HepG2 (cell line): Measurements from ENCODE around the gene C14orf93. TPM values are rescaled to one million over a fixed set of nuclear protein-coding genes. Genes with fewer than 3 reads are reported as not detected.

Experiments used
- AGO1 ChIP-seq: fragments of 200-400 bp; formaldehyde crosslinking; IDR thresholded peaks from 2 replicates; pipeline ENCODE4 v1.6.1; 2017; ENCODE audit warnings: mild to moderate bottlenecking, low read depth, low read length, moderate library complexity; ENCODE audit not compliant: poor library complexity, severe bottlenecking
- ARHGAP35 ChIP-seq: sonication (generic); formaldehyde crosslinking; IDR thresholded peaks from 2 replicates; pipeline ENCODE4 v1.9.0; 2022; ENCODE audit warnings: mild to moderate bottlenecking, inconsistent platforms, moderate library complexity, missing genetic modification reagents, borderline replicate concordance
- CCDC6 ChIP-seq: sonication (generic); formaldehyde crosslinking; IDR thresholded peaks from 2 replicates; pipeline ENCODE4 v1.8.1; 2022; ENCODE audit warnings: mild to moderate bottlenecking, missing genetic modification reagents, moderate library complexity
- DPF2 ChIP-seq: sonication (generic); formaldehyde crosslinking; IDR thresholded peaks from 2 replicates; pipeline ENCODE4 v1.4.0; 2020; ENCODE audit warnings: mild to moderate bottlenecking, low read depth, missing genetic modification reagents, borderline replicate concordance
- GLI4 ChIP-seq: sonication (generic); formaldehyde crosslinking; IDR thresholded peaks from 2 replicates; pipeline ENCODE4 v1.5.1; 2020; ENCODE audit warnings: missing genetic modification reagents, mild to moderate bottlenecking, moderate library complexity, borderline replicate concordance
- GZF1 ChIP-seq: sonication (generic); formaldehyde crosslinking; IDR thresholded peaks from 2 replicates; pipeline ENCODE4 v1.5.1; 2020; ENCODE audit warnings: mild to moderate bottlenecking, missing genetic modification reagents
- HDAC2 ChIP-seq: sonication (generic); formaldehyde crosslinking; IDR thresholded peaks from 2 replicates; pipeline ENCODE4 v1.4.0; 2020; ENCODE audit warnings: missing genetic modification reagents
- IKZF1 ChIP-seq: fragments of 450-650 bp; IDR thresholded peaks from 2 replicates; pipeline ENCODE4 v1.7.1; 2016
- POLR2G ChIP-seq: fragments of 200-400 bp; formaldehyde crosslinking; IDR thresholded peaks from 2 replicates; pipeline ENCODE4 v1.6.1; 2018; ENCODE audit warnings: mild to moderate bottlenecking, low read depth, low read length, moderate library complexity
- SKI ChIP-seq: fragments of 450-650 bp; IDR thresholded peaks from one replicate; pipeline ENCODE4 v1.6.1; 2018; ENCODE audit warnings: mild to moderate bottlenecking; ENCODE audit not compliant: partially characterized antibody
- ZC3H13 ChIP-seq: sonication (generic); formaldehyde crosslinking; IDR thresholded peaks from 2 replicates; pipeline ENCODE4 v1.8.1; 2023; ENCODE audit warnings: mild to moderate bottlenecking, missing genetic modification reagents, moderate library complexity
- ZIK1 ChIP-seq: sonication (generic); formaldehyde crosslinking; IDR thresholded peaks from 2 replicates; pipeline ENCODE4 v1.5.0; 2020; ENCODE audit warnings: mild to moderate bottlenecking, low read depth, missing genetic modification reagents, borderline replicate concordance
- ZKSCAN8 ChIP-seq: IDR thresholded peaks from 2 replicates; pipeline ENCODE4 v1.6.1; 2016; ENCODE audit warnings: borderline replicate concordance, missing genetic modification reagents, missing compliant biosample characterization
- ZNF510 ChIP-seq: sonication (generic); formaldehyde crosslinking; IDR thresholded peaks from 2 replicates; pipeline ENCODE4 v1.4.0; 2020; ENCODE audit warnings: low read depth, mild to moderate bottlenecking, missing genetic modification reagents
- ZNF589 ChIP-seq: sonication (generic); formaldehyde crosslinking; conservative IDR thresholded peaks from 2 replicates; pipeline ENCODE4 v1.8.0; 2022; ENCODE audit warnings: mild to moderate bottlenecking, moderate library complexity, missing genetic modification reagents
- polyA plus RNA-seq, 8 experiments: library from polyadenylated mRNA; depleted of rRNA in 3 of 8; stranded (reverse) in 7 of 8; unstranded in 1 of 8; fragments of >200 nt; fragmentation: Illumina TruSeq in 4 of 8; extraction: Trizol in 4 of 8; gene quantifications; 2 replicates each; pipeline versions ENCODE4 v1.2.1 to v1.2.3, GENCODE V29; 2011 to 2016; ENCODE audit warnings: low read depth in 4 of 8, missing spikeins in 1 of 8, mixed read lengths in 1 of 8; ENCODE audit not compliant: insufficient read depth in 1 of 8
- total RNA-seq, 5 experiments: library from RNA; depleted of rRNA; stranded (reverse); fragments of >200 nt; fragmentation: Illumina TruSeq; extraction: Trizol; gene quantifications; 2 replicates each; pipeline ENCODE4 v1.2.3, GENCODE V29; 2016; ENCODE audit warnings: low read depth in 1 of 5
- TF ChIP-seq, protein P1 (sequence below): sonication (generic); formaldehyde crosslinking; IDR thresholded peaks from 2 replicates; pipeline ENCODE4 v1.8.1; 2023; ENCODE audit warnings: missing genetic modification reagents, mild to moderate bottlenecking, borderline replicate concordance
- TF ChIP-seq, protein P2 (sequence below): sonication (generic); formaldehyde crosslinking; conservative IDR thresholded peaks from 2 replicates; pipeline ENCODE4 v1.4.0; 2020; ENCODE audit warnings: missing genetic modification reagents
- TF ChIP-seq, protein P3 (sequence below): sonication (generic); formaldehyde crosslinking; conservative IDR thresholded peaks from 2 replicates; pipeline ENCODE4 v1.5.0; 2020; ENCODE audit warnings: missing genetic modification reagents
- TF ChIP-seq, protein P4 (sequence below): sonication (generic); formaldehyde crosslinking; IDR thresholded peaks from 2 replicates; pipeline ENCODE4 v1.4.0; 2020; ENCODE audit warnings: missing genetic modification reagents
- TF ChIP-seq, protein P5 (sequence below): sonication (generic); formaldehyde crosslinking; IDR thresholded peaks from 2 replicates; pipeline ENCODE4 v1.5.0; 2020; ENCODE audit warnings: mild to moderate bottlenecking, missing genetic modification reagents, moderate library complexity

Gene C14orf93
- total and polyA plus RNA-seq, 2 of the 13 experiments (the other 11 are each of a cell fraction or from before 2014, with no cell fraction given) = 11.4 to 22.5 TPM

DNA sequence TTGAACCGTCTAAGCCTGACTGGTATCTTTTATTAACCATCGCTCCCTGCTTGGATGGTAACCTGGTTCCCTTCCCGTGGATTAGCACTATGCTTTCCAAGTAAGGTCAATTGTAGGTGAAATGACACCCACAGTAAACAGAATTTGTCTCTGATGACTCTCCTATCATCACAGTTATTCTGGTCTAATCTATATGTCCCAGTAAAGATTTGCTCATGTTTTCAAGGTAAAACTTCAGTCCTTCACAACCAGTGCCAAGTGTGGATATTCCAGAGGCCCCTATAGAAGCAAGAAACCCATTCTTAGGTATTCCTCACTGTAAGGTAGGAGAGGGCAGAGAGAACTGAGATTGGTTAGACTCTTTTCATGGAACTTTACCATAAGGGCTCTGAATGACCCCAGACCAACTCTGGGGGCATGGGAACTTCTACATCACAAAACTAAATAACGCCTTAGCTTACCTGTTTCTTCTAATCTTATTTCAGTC is 43.1 kb downstream of the C14orf93 start (continued):
- TF ChIP-seq GLI4 (CRISPR knock-in tag) (no peak), ZNF510 (no peak), ZKSCAN8 (CRISPR knock-in tag) (peak; percentile 1; the same call in 1 of the 2 replicates), SKI (no peak), HDAC2 (CRISPR knock-in tag) (no peak), ZIK1 (CRISPR knock-in tag) (no peak), ARHGAP35 (CRISPR knock-in tag) (no peak), IKZF1 (no peak), ZC3H13 (CRISPR knock-in tag) (no peak), POLR2G (peak; percentile 53), CCDC6 (CRISPR knock-in tag) (no peak), ZNF589 (CRISPR knock-in tag) (no peak), GZF1 (CRISPR knock-in tag) (no peak), DPF2 (CRISPR knock-in tag) (no peak), AGO1 (no peak)
- TF ChIP-seq, protein P1, sequence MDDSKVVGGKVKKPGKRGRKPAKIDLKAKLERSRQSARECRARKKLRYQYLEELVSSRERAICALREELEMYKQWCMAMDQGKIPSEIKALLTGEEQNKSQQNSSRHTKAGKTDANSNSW (CRISPR knock-in tag) = 0 out of 2 replicates have a peak, but pooled peaks have one; percentile 16
- TF ChIP-seq, protein P2, sequence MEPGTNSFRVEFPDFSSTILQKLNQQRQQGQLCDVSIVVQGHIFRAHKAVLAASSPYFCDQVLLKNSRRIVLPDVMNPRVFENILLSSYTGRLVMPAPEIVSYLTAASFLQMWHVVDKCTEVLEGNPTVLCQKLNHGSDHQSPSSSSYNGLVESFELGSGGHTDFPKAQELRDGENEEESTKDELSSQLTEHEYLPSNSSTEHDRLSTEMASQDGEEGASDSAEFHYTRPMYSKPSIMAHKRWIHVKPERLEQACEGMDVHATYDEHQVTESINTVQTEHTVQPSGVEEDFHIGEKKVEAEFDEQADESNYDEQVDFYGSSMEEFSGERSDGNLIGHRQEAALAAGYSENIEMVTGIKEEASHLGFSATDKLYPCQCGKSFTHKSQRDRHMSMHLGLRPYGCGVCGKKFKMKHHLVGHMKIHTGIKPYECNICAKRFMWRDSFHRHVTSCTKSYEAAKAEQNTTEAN (CRISPR knock-in tag) = no peak
- TF ChIP-seq, protein P3, sequence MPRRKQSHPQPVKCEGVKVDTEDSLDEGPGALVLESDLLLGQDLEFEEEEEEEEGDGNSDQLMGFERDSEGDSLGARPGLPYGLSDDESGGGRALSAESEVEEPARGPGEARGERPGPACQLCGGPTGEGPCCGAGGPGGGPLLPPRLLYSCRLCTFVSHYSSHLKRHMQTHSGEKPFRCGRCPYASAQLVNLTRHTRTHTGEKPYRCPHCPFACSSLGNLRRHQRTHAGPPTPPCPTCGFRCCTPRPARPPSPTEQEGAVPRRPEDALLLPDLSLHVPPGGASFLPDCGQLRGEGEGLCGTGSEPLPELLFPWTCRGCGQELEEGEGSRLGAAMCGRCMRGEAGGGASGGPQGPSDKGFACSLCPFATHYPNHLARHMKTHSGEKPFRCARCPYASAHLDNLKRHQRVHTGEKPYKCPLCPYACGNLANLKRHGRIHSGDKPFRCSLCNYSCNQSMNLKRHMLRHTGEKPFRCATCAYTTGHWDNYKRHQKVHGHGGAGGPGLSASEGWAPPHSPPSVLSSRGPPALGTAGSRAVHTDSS (CRISPR knock-in tag) = no peak
- TF ChIP-seq, protein P4, sequence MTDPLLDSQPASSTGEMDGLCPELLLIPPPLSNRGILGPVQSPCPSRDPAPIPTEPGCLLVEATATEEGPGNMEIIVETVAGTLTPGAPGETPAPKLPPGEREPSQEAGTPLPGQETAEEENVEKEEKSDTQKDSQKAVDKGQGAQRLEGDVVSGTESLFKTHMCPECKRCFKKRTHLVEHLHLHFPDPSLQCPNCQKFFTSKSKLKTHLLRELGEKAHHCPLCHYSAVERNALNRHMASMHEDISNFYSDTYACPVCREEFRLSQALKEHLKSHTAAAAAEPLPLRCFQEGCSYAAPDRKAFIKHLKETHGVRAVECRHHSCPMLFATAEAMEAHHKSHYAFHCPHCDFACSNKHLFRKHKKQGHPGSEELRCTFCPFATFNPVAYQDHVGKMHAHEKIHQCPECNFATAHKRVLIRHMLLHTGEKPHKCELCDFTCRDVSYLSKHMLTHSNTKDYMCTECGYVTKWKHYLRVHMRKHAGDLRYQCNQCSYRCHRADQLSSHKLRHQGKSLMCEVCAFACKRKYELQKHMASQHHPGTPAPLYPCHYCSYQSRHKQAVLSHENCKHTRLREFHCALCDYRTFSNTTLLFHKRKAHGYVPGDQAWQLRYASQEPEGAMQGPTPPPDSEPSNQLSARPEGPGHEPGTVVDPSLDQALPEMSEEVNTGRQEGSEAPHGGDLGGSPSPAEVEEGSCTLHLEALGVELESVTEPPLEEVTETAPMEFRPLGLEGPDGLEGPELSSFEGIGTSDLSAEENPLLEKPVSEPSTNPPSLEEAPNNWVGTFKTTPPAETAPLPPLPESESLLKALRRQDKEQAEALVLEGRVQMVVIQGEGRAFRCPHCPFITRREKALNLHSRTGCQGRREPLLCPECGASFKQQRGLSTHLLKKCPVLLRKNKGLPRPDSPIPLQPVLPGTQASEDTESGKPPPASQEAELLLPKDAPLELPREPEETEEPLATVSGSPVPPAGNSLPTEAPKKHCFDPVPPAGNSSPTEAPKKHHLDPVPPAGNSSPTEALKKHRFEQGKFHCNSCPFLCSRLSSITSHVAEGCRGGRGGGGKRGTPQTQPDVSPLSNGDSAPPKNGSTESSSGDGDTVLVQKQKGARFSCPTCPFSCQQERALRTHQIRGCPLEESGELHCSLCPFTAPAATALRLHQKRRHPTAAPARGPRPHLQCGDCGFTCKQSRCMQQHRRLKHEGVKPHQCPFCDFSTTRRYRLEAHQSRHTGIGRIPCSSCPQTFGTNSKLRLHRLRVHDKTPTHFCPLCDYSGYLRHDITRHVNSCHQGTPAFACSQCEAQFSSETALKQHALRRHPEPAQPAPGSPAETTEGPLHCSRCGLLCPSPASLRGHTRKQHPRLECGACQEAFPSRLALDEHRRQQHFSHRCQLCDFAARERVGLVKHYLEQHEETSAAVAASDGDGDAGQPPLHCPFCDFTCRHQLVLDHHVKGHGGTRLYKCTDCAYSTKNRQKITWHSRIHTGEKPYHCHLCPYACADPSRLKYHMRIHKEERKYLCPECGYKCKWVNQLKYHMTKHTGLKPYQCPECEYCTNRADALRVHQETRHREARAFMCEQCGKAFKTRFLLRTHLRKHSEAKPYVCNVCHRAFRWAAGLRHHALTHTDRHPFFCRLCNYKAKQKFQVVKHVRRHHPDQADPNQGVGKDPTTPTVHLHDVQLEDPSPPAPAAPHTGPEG (CRISPR knock-in tag) = no peak
- TF ChIP-seq, protein P5, sequence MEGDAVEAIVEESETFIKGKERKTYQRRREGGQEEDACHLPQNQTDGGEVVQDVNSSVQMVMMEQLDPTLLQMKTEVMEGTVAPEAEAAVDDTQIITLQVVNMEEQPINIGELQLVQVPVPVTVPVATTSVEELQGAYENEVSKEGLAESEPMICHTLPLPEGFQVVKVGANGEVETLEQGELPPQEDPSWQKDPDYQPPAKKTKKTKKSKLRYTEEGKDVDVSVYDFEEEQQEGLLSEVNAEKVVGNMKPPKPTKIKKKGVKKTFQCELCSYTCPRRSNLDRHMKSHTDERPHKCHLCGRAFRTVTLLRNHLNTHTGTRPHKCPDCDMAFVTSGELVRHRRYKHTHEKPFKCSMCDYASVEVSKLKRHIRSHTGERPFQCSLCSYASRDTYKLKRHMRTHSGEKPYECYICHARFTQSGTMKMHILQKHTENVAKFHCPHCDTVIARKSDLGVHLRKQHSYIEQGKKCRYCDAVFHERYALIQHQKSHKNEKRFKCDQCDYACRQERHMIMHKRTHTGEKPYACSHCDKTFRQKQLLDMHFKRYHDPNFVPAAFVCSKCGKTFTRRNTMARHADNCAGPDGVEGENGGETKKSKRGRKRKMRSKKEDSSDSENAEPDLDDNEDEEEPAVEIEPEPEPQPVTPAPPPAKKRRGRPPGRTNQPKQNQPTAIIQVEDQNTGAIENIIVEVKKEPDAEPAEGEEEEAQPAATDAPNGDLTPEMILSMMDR (CRISPR knock-in tag) = no peak
